ENCODE measurements around the gene PCSK4.
"Not testable (repeated sequence)": the region's sequence is repeated elsewhere in the genome, so short reads cannot be mapped to it uniquely, and the experiment has no call there.

PCSK4 gene

GRCh38 chr19:1503925-1504773 is 14.0 kb upstream of the PCSK4 start:
- DNase-seq = no peak

- DNase-seq = peak; percentile 25
Observed at GRCh38 chr19:1503089-1503924, 13.2 kb upstream of the PCSK4 start.

- no peak for DNase-seq
Observed at GRCh38 chr19:1502433-1503088, 12.4 kb upstream of the PCSK4 start.

- no peak for DNase-seq
Observed at GRCh38 chr19:1501200-1501595, 11.0 kb upstream of the PCSK4 start.

- DNase-seq = not testable (repeated sequence)
Observed at GRCh38 chr19:1499231-1499630, 9.1 kb upstream of the PCSK4 start.

- no peak for DNase-seq
Observed at GRCh38 chr19:1497578-1498235, 7.6 kb upstream of the PCSK4 start.

GRCh38 chr19:1496714-1497577 is 6.8 kb upstream of the PCSK4 start:
- no peak for DNase-seq

- no peak for DNase-seq
Observed at GRCh38 chr19:1495799-1496713, 5.9 kb upstream of the PCSK4 start.

GRCh38 chr19:1495051-1495798 is 5.1 kb upstream of the PCSK4 start:
- DNase-seq = no peak

- no peak for DNase-seq
Observed at GRCh38 chr19:1494115-1494815, 4.1 kb upstream of the PCSK4 start.

- no peak for DNase-seq
Observed at GRCh38 chr19:1492474-1493006, 2.4 kb upstream of the PCSK4 start.

GRCh38 chr19:1491849-1492170 is 1.7 kb upstream of the PCSK4 start:
- no peak for DNase-seq

- no peak for DNase-seq
Observed at GRCh38 chr19:1491114-1491848, 1.1 kb upstream of the PCSK4 start, which contains the start of gene REEP6. REEP6 (plus strand) TSS chr19:1491181; CDS start chr19:1491270, 89 bp downstream.

GRCh38 chr19:1489463-1490310 is 463 bp downstream of the PCSK4 start:
- DNase-seq = no peak

- no peak for DNase-seq
Observed at GRCh38 chr19:1488282-1488601, 1.9 kb downstream of the PCSK4 start.

- DNase-seq = no peak
Observed at GRCh38 chr19:1487576-1488281, 2.4 kb downstream of the PCSK4 start.
